CD4-positive, alpha-beta T cell treated with Interferon gamma for 1 hour (primary cell): ENCODE measurements around the gene PTPRG.

Experiments used
- DNase-seq: peaks from one replicate; pipeline ENCODE4 v3.0.0-alpha.2; 2020

PTPRG gene

GRCh38 chr3:61876797-61877196, 315.4 kb downstream of the PTPRG start:
- no peak for DNase-seq

- no peak for DNase-seq
These were observed 316.2 kb downstream of the PTPRG start for GRCh38 chr3:61877359-61878138.

- DNase-seq: no peak
These were observed 320.9 kb downstream of the PTPRG start for GRCh38 chr3:61882253-61882652.

- no peak for DNase-seq
These were observed 323.4 kb downstream of the PTPRG start for GRCh38 chr3:61884794-61885193.

- DNase-seq: no peak
These were observed 324.0 kb downstream of the PTPRG start for GRCh38 chr3:61885414-61885813.

GRCh38 chr3:61887206-61887605, 325.8 kb downstream of the PTPRG start:
- no peak for DNase-seq

GRCh38 chr3:61889259-61889658, 327.9 kb downstream of the PTPRG start:
- no peak for DNase-seq

GRCh38 chr3:61890167-61890566, 328.8 kb downstream of the PTPRG start:
- DNase-seq: no peak

GRCh38 chr3:61890586-61890985, 329.2 kb downstream of the PTPRG start:
- DNase-seq: no peak

- no peak for DNase-seq
These were observed 331.5 kb downstream of the PTPRG start for GRCh38 chr3:61892891-61893290.

- no peak for DNase-seq
These were observed 332.6 kb downstream of the PTPRG start for GRCh38 chr3:61893840-61894566.

GRCh38 chr3:61894988-61895935, 333.9 kb downstream of the PTPRG start:
- DNase-seq: peak; percentile 35

GRCh38 chr3:61896251-61896650, 334.9 kb downstream of the PTPRG start:
- no peak for DNase-seq

- no peak for DNase-seq
These were observed 336.5 kb downstream of the PTPRG start for GRCh38 chr3:61897848-61898247.

GRCh38 chr3:61899700-61900462, 338.5 kb downstream of the PTPRG start:
- no peak for DNase-seq

- DNase-seq: no peak
These were observed 340.1 kb downstream of the PTPRG start for GRCh38 chr3:61901496-61901895.

- DNase-seq: no peak
These were observed 340.6 kb downstream of the PTPRG start for GRCh38 chr3:61901986-61902385.

- DNase-seq: no peak
These were observed 341.7 kb downstream of the PTPRG start for GRCh38 chr3:61903074-61903473.

- DNase-seq: no peak
These were observed 342.7 kb downstream of the PTPRG start for GRCh38 chr3:61903931-61904657.

- DNase-seq: no peak
These were observed 345.9 kb downstream of the PTPRG start for GRCh38 chr3:61907210-61907795.

GRCh38 chr3:61908382-61908781, 347.0 kb downstream of the PTPRG start:
- DNase-seq: no peak
